Nephron (organoid): ENCODE results near the gene PHYHD1.

Experiments
- H3K27ac Mint-ChIP-seq, 3 experiments: 2 replicates each; pipeline ENCODE4 v1.8.0; 2020; ENCODE audit warnings: mixed read lengths in 3 of 3, mild to moderate bottlenecking in 2 of 3, moderate library complexity in 1 of 3
- H3K27me3 Mint-ChIP-seq: 2 replicates; pipeline ENCODE4 v1.8.0; 2021; ENCODE audit warnings: low read depth, mild to moderate bottlenecking, moderate library complexity, mixed read lengths
- H3K36me3 Mint-ChIP-seq: 2 replicates; pipeline ENCODE4 v1.8.0; 2020; ENCODE audit warnings: low read depth, mixed read lengths
- H3K4me1 Mint-ChIP-seq: 2 replicates; pipeline ENCODE4 v1.8.0; 2020; ENCODE audit warnings: mixed read lengths
- H3K4me3 Mint-ChIP-seq, 3 experiments: 2 replicates each; pipeline ENCODE4 v1.8.0; 2020; ENCODE audit warnings: mild to moderate bottlenecking in 3 of 3, mixed read lengths in 3 of 3, moderate library complexity in 2 of 3
- H3K9me3 Mint-ChIP-seq: 2 replicates; pipeline ENCODE4 v1.8.0; 2020; ENCODE audit warnings: mixed read lengths
- TF ChIP-seq, protein P1 (sequence below), 3 experiments: fragments of 200-600 bp; sonication (generic); IDR thresholded peaks; one replicate each; pipeline ENCODE4 v1.5.0; 2021; ENCODE audit warnings: antibody characterized with exemption in 3 of 3; ENCODE audit not compliant: unreplicated experiment in 3 of 3

PHYHD1 gene

DNA sequence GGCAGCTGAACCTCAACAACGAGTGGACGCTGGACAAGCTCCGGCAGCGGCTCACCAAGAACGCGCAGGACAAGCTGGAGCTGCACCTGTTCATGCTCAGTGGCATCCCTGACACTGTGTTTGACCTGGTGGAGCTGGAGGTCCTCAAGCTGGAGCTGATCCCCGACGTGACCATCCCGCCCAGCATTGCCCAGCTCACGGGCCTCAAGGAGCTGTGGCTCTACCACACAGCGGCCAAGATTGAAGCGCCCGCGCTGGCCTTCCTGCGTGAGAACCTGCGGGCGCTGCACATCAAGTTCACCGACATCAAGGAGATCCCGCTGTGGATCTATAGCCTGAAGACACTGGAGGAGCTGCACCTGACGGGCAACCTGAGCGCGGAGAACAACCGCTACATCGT is 12.4 kb upstream of the PHYHD1 start:
- Mint-ChIP-seq H3K27ac (no peak overlapping the region), H3K4me3 (no peak overlapping the region), H3K9me3 (no peaks in the 10 kb centered on the region), H3K36me3 (peaks cover 41% of the 10 kb centered on the region), H3K27me3 (no peaks in the 10 kb centered on the region), H3K4me1 (peaks cover 18% of the 10 kb centered on the region)
- TF ChIP-seq, protein P1, sequence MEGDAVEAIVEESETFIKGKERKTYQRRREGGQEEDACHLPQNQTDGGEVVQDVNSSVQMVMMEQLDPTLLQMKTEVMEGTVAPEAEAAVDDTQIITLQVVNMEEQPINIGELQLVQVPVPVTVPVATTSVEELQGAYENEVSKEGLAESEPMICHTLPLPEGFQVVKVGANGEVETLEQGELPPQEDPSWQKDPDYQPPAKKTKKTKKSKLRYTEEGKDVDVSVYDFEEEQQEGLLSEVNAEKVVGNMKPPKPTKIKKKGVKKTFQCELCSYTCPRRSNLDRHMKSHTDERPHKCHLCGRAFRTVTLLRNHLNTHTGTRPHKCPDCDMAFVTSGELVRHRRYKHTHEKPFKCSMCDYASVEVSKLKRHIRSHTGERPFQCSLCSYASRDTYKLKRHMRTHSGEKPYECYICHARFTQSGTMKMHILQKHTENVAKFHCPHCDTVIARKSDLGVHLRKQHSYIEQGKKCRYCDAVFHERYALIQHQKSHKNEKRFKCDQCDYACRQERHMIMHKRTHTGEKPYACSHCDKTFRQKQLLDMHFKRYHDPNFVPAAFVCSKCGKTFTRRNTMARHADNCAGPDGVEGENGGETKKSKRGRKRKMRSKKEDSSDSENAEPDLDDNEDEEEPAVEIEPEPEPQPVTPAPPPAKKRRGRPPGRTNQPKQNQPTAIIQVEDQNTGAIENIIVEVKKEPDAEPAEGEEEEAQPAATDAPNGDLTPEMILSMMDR (IDR thresholded peaks at IDR 0.05; ENCODE audit: unreplicated experiment in 3 of 3) = no peak

DNA sequence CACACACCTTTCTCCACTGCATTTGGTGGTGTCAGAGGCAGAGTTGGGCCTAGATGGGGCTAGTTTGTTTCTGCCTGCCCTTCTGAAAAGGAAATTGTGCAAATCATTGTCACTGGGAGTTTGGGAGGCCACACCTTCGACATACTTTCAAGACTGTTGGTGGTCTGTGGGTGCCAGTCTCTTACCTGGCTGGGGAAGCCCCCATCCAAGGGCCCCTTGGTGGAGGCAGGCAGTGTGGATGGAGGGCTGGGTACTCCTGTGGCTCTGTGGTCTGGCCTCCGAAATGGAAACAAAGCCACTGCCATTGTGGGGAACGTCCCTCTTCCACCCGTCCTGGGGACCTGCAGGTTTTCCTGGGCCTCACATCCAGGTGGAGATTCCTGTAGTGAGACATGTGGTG is 10.9 kb upstream of the PHYHD1 start:
- no peak overlapping the region for H3K4me3 Mint-ChIP-seq
- no peaks in the 10 kb centered on the region for H3K27me3 Mint-ChIP-seq
- H3K36me3 Mint-ChIP-seq = peaks cover 41% of the 10 kb centered on the region
- peak overlapping the region in 1 of 3 experiments; percentile 54 for H3K27ac Mint-ChIP-seq
- H3K9me3 Mint-ChIP-seq = no peaks in the 10 kb centered on the region
- TF ChIP-seq, protein P1 (IDR thresholded peaks at IDR 0.05; ENCODE audit: unreplicated experiment in 3 of 3) = no peak
- peaks cover 18% of the 10 kb centered on the region for H3K4me1 Mint-ChIP-seq

DNA sequence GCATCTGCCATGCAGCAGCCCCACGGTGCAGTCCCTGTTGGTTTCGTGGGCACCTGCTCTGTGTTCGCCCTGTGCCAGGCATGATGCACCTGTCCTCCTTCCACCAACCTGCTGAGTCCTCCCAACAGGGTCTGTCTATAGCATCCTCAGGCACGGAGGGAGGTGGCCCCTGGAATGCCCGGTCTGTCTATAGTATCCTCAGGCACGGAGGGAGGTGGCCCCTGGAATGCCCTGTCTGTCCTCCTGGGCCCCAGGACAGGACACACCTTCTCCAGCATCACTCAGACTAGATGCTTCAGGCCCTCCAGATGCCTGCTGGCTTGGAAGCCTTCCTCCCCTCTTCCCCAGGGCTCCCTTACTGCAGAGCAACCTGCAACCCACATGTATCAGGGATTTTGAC is 9.9 kb upstream of the PHYHD1 start:
- Mint-ChIP-seq H3K27me3 (no peaks in the 10 kb centered on the region), H3K9me3 (no peaks in the 10 kb centered on the region), H3K4me1 (peaks cover 22% of the 10 kb centered on the region), H3K27ac (peak overlapping the region in 2 of 3 experiments; percentile 14 to 75), H3K36me3 (peaks cover 45% of the 10 kb centered on the region), H3K4me3 (no peak overlapping the region)
- TF ChIP-seq, protein P1 (IDR thresholded peaks at IDR 0.05; ENCODE audit: unreplicated experiment in 3 of 3) = no peak

DNA sequence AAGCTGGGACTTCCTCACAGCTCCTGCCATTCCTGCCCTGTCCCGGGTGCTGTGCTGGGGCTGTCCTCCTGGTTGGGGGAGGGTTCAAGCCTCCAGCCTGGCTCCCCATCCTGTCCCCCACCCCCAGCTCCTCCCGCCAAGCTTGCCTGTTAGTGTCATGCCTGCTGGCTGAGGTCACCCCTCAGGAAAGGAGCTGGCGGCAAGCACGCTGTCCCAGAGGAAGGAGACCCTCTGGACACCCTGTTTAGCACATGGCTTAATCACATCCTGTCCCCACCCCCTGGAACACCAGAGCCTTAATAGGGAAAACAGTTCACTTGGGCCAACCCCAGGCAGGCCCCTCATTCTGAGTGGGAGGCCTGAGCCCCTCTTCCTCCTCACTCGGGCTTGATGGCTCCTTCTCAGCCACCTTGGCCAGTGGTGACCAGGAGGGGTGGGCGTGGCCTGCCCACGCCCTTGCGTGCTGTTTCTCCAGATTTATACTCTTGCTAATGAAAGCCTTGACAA is 9.2 kb upstream of the PHYHD1 start:
- H3K27me3 Mint-ChIP-seq = no peaks in the 10 kb centered on the region
- H3K4me1 Mint-ChIP-seq = peaks cover 25% of the 10 kb centered on the region
- peak overlapping the region in 2 of 3 experiments; percentile 20 to 75 for H3K27ac Mint-ChIP-seq
- H3K4me3 Mint-ChIP-seq = no peak overlapping the region
- H3K9me3 Mint-ChIP-seq = no peaks in the 10 kb centered on the region
- H3K36me3 Mint-ChIP-seq = peaks cover 48% of the 10 kb centered on the region
- TF ChIP-seq, protein P1 (IDR thresholded peaks at IDR 0.05; ENCODE audit: unreplicated experiment in 3 of 3) = no peak

DNA sequence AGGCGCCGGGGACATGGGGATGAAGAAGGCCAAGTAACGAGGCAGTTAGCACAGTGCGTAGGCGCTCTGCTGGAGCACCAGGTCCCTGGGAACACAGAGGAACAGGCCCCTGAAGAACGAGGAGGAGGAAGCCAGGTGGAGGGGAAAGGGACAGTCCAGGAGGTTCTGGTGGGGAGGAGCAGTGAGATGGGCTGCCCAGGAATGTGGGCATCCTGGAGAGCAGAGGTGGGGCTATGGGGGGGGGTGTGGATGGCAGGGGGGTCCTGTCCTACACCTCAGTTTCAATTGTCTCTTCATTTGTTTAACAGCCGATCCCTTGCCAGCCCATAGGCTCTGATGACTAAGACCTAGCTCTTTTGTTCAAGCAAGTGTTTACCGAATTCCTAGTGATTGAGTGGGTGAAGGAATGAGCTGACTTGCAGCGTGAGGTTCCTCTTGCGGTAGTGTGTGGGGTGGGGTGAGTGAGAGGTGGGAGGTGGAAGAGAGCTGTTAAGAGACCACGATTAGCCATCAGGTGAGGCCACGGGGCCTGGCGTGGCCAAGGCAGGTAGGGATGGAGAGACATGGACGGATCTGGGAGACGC is 8.4 kb upstream of the PHYHD1 start:
- H3K27me3 Mint-ChIP-seq = no peaks in the 10 kb centered on the region
- no peaks in the 10 kb centered on the region for H3K9me3 Mint-ChIP-seq
- peak overlapping the region; percentile 20 to 75 (median 63) for H3K27ac Mint-ChIP-seq
- no peak overlapping the region for H3K4me3 Mint-ChIP-seq
- peaks cover 33% of the 10 kb centered on the region for H3K4me1 Mint-ChIP-seq
- TF ChIP-seq, protein P1 (IDR thresholded peaks at IDR 0.05; ENCODE audit: unreplicated experiment in 3 of 3) = no peak
- H3K36me3 Mint-ChIP-seq = peaks cover 52% of the 10 kb centered on the region
